HEK293 (cell line): ENCODE data around the gene GPI.

Source experiments
- EGR2 ChIP-seq: fragments of 450-650 bp; formaldehyde crosslinking; IDR thresholded peaks from 2 replicates; pipeline ENCODE4 v1.5.1; 2016; ENCODE audit warnings: low read depth, missing biosample characterization, missing genetic modification characterization
- GLIS1 ChIP-seq: fragments of 450-650 bp; formaldehyde crosslinking; IDR thresholded peaks from 2 replicates; pipeline ENCODE4 v1.5.1; 2016; ENCODE audit warnings: missing biosample characterization, missing genetic modification characterization
- HOXA7 ChIP-seq: sonication (generic); formaldehyde crosslinking; IDR thresholded peaks from 2 replicates; pipeline ENCODE4 v1.8.1; 2022; ENCODE audit warnings: missing genetic modification reagents, borderline replicate concordance
- KLF7 ChIP-seq: fragments of 450-650 bp; formaldehyde crosslinking; IDR thresholded peaks from 2 replicates; pipeline ENCODE4 v1.5.1; 2016; ENCODE audit warnings: missing biosample characterization, missing genetic modification characterization, borderline replicate concordance
- OVOL3 ChIP-seq: fragments of 450-650 bp; formaldehyde crosslinking; IDR thresholded peaks from 2 replicates; pipeline ENCODE4 v1.5.1; 2016; ENCODE audit warnings: missing biosample characterization, missing genetic modification characterization
- PATZ1 ChIP-seq: fragments of 450-650 bp; formaldehyde crosslinking; IDR thresholded peaks from 2 replicates; pipeline ENCODE4 v1.5.1; 2016; ENCODE audit warnings: missing biosample characterization, missing genetic modification characterization
- SP3 ChIP-seq: fragments of 450-650 bp; formaldehyde crosslinking; IDR thresholded peaks from 2 replicates; pipeline ENCODE4 v1.5.1; 2016; ENCODE audit warnings: missing biosample characterization, missing genetic modification characterization
- WT1 ChIP-seq: fragments of 450-650 bp; formaldehyde crosslinking; IDR thresholded peaks from 2 replicates; pipeline ENCODE4 v1.5.1; 2016; ENCODE audit warnings: missing biosample characterization, missing genetic modification characterization
- ZBTB20 ChIP-seq: fragments of 450-650 bp; formaldehyde crosslinking; IDR thresholded peaks from 2 replicates; pipeline ENCODE4 v1.5.1; 2016; ENCODE audit warnings: missing biosample characterization, missing genetic modification characterization
- ZBTB8A ChIP-seq: fragments of 450-650 bp; formaldehyde crosslinking; IDR thresholded peaks from 2 replicates; pipeline ENCODE4 v1.5.1; 2016; ENCODE audit warnings: missing biosample characterization, missing genetic modification characterization
- ZNF132 ChIP-seq: fragments of 450-650 bp; formaldehyde crosslinking; IDR thresholded peaks from 2 replicates; pipeline ENCODE4 v1.5.1; 2017; ENCODE audit warnings: missing biosample characterization, missing genetic modification characterization, borderline replicate concordance
- ZNF169 ChIP-seq: fragments of 450-650 bp; formaldehyde crosslinking; IDR thresholded peaks from 2 replicates; pipeline ENCODE4 v1.5.1; 2016; ENCODE audit warnings: missing biosample characterization, missing genetic modification characterization
- ZNF174 ChIP-seq: fragments of 450-650 bp; formaldehyde crosslinking; IDR thresholded peaks from 2 replicates; pipeline ENCODE4 v1.5.0; 2017; ENCODE audit warnings: missing biosample characterization, mild to moderate bottlenecking, missing genetic modification characterization
- ZNF24 ChIP-seq: fragments of 450-650 bp; formaldehyde crosslinking; IDR thresholded peaks from 2 replicates; pipeline ENCODE4 v1.5.1; 2016; ENCODE audit warnings: missing biosample characterization, missing genetic modification characterization
- ZNF280C ChIP-seq: fragments of 450-650 bp; formaldehyde crosslinking; IDR thresholded peaks from 2 replicates; pipeline ENCODE4 v1.5.1; 2016; ENCODE audit warnings: missing biosample characterization, missing genetic modification characterization
- ZNF416 ChIP-seq: fragments of 450-650 bp; formaldehyde crosslinking; IDR thresholded peaks from 2 replicates; pipeline ENCODE4 v1.5.1; 2016; ENCODE audit warnings: missing biosample characterization, missing genetic modification characterization
- ZNF530 ChIP-seq: fragments of 450-650 bp; formaldehyde crosslinking; IDR thresholded peaks from 2 replicates; pipeline ENCODE4 v1.5.1; 2016; ENCODE audit warnings: low read depth, missing biosample characterization, missing genetic modification characterization
- ZNF544 ChIP-seq: fragments of 450-650 bp; formaldehyde crosslinking; IDR thresholded peaks from 2 replicates; pipeline ENCODE4 v1.5.0; 2017; ENCODE audit warnings: missing biosample characterization, missing genetic modification characterization
- ZNF548 ChIP-seq: fragments of 450-650 bp; formaldehyde crosslinking; IDR thresholded peaks from 2 replicates; pipeline ENCODE4 v1.5.1; 2016; ENCODE audit warnings: missing biosample characterization, missing genetic modification characterization
- ZNF624 ChIP-seq: fragments of 450-650 bp; formaldehyde crosslinking; IDR thresholded peaks from 2 replicates; pipeline ENCODE4 v1.5.1; 2017; ENCODE audit warnings: missing biosample characterization, missing genetic modification characterization
- ZNF629 ChIP-seq: fragments of 450-650 bp; formaldehyde crosslinking; IDR thresholded peaks from 2 replicates; pipeline ENCODE4 v1.5.1; 2017; ENCODE audit warnings: missing biosample characterization, missing genetic modification characterization
- ZNF658 ChIP-seq: fragments of 450-650 bp; formaldehyde crosslinking; IDR thresholded peaks from 2 replicates; pipeline ENCODE4; 2016; ENCODE audit warnings: missing biosample characterization, missing genetic modification characterization
- ZNF747 ChIP-seq: fragments of 450-650 bp; formaldehyde crosslinking; IDR thresholded peaks from 2 replicates; pipeline ENCODE4 v1.5.1; 2016; ENCODE audit warnings: missing biosample characterization, missing genetic modification characterization
- ZNF791 ChIP-seq: fragments of 450-650 bp; formaldehyde crosslinking; IDR thresholded peaks from 2 replicates; pipeline ENCODE4 v1.5.1; 2016; ENCODE audit warnings: missing biosample characterization, missing genetic modification characterization
- ZNF837 ChIP-seq: fragments of 450-650 bp; formaldehyde crosslinking; IDR thresholded peaks from 2 replicates; pipeline ENCODE4 v1.5.1; 2016; ENCODE audit warnings: missing biosample characterization, missing genetic modification characterization
- ZXDB ChIP-seq: fragments of 450-650 bp; formaldehyde crosslinking; IDR thresholded peaks from 2 replicates; pipeline ENCODE4 v1.5.1; 2016; ENCODE audit warnings: missing biosample characterization, missing genetic modification characterization
- TF ChIP-seq, protein P1 (sequence below): fragments of 450-650 bp; formaldehyde crosslinking; IDR thresholded peaks from 2 replicates; pipeline ENCODE4 v1.5.1; 2016; ENCODE audit warnings: missing biosample characterization, missing genetic modification characterization, borderline replicate concordance
- TF ChIP-seq, protein P2 (sequence below): fragments of 450-650 bp; formaldehyde crosslinking; IDR thresholded peaks from 2 replicates; pipeline ENCODE4 v1.5.1; 2017; ENCODE audit warnings: missing biosample characterization, missing genetic modification characterization

Gene GPI

DNA sequence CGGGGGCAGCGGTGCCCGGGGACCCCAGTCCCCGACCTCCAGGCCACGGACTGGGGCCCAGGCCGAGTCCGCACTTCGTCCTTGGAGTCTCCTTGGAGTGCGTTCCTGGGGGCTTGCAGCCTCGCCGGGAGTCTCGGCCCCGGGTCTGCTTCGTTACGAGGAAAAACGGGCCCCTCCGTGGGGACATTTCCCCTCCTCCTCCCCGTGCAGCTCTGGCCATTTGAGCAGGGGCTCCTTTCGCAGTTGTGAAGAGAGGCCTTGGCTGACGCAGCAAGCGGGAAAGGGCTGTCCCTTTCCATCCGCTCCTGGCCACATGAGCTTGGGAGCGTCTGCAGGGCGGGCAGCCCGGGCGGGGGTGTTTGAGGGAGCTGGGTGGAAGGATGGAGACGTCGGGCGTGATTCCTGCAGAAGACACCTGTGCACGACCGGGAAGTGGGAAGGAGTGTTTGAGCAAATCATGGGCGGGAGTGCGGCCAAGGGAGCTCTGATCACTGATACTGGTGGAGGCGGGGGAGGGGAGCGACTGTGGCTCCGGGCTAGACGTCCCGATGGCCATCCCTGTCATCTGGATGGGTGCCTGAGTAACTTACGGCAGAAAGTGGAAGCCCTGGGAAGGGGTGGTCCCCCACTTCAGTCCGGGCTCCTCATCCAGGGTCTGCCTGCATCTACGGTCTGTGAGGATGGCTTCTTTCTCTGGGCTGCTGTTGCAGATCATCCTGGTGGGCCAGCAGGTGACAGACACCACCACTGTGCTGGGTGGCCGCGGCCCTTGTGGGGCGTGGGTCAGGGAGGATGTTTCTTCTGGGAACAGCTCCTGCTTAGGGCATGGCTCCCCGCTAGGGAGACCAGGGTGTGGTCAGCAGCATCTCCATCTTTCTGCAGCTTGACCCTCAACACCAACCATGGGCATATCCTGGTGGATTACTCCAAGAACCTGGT is 736 bp downstream of the GPI start (continued):
- TF ChIP-seq WT1 (tag by site-specific recombination) = peak; percentile 50; the same call in 1 of the 2 replicates
- TF ChIP-seq SP3 (tag by site-specific recombination) = peak; percentile 14; the same call in 1 of the 2 replicates
- TF ChIP-seq HOXA7 (CRISPR knock-in tag) = no peak
- TF ChIP-seq ZNF791 (tag by site-specific recombination) = no peak
- TF ChIP-seq GLIS1 = peak; percentile 34
- TF ChIP-seq ZNF629 (tag by site-specific recombination) = peak; percentile 36; the same call in 1 of the 2 replicates
- TF ChIP-seq, protein P1, sequence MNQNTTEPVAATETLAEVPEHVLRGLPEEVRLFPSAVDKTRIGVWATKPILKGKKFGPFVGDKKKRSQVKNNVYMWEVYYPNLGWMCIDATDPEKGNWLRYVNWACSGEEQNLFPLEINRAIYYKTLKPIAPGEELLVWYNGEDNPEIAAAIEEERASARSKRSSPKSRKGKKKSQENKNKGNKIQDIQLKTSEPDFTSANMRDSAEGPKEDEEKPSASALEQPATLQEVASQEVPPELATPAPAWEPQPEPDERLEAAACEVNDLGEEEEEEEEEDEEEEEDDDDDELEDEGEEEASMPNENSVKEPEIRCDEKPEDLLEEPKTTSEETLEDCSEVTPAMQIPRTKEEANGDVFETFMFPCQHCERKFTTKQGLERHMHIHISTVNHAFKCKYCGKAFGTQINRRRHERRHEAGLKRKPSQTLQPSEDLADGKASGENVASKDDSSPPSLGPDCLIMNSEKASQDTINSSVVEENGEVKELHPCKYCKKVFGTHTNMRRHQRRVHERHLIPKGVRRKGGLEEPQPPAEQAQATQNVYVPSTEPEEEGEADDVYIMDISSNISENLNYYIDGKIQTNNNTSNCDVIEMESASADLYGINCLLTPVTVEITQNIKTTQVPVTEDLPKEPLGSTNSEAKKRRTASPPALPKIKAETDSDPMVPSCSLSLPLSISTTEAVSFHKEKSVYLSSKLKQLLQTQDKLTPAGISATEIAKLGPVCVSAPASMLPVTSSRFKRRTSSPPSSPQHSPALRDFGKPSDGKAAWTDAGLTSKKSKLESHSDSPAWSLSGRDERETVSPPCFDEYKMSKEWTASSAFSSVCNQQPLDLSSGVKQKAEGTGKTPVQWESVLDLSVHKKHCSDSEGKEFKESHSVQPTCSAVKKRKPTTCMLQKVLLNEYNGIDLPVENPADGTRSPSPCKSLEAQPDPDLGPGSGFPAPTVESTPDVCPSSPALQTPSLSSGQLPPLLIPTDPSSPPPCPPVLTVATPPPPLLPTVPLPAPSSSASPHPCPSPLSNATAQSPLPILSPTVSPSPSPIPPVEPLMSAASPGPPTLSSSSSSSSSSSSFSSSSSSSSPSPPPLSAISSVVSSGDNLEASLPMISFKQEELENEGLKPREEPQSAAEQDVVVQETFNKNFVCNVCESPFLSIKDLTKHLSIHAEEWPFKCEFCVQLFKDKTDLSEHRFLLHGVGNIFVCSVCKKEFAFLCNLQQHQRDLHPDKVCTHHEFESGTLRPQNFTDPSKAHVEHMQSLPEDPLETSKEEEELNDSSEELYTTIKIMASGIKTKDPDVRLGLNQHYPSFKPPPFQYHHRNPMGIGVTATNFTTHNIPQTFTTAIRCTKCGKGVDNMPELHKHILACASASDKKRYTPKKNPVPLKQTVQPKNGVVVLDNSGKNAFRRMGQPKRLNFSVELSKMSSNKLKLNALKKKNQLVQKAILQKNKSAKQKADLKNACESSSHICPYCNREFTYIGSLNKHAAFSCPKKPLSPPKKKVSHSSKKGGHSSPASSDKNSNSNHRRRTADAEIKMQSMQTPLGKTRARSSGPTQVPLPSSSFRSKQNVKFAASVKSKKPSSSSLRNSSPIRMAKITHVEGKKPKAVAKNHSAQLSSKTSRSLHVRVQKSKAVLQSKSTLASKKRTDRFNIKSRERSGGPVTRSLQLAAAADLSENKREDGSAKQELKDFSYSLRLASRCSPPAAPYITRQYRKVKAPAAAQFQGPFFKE (tag by site-specific recombination) = peak; percentile 67
- peak; percentile 88 for TF ChIP-seq KLF7 (tag by site-specific recombination)
- TF ChIP-seq ZNF174 = no peak
- TF ChIP-seq EGR2 (tag by site-specific recombination) = peak; percentile 89
- TF ChIP-seq ZNF658 = no peak
- peak; percentile 97 for TF ChIP-seq ZBTB20 (tag by site-specific recombination)
- no peak for TF ChIP-seq ZNF548 (tag by site-specific recombination)
- TF ChIP-seq ZNF837 (tag by site-specific recombination) = peak; percentile 91
- no peak for TF ChIP-seq ZNF169 (tag by site-specific recombination)
- peak; percentile 70; the same call in 1 of the 2 replicates for TF ChIP-seq ZNF24
- TF ChIP-seq ZNF530 = no peak
- TF ChIP-seq ZBTB8A (tag by site-specific recombination) = peak; percentile 74
- TF ChIP-seq ZNF624 = no peak
- TF ChIP-seq, protein P2, sequence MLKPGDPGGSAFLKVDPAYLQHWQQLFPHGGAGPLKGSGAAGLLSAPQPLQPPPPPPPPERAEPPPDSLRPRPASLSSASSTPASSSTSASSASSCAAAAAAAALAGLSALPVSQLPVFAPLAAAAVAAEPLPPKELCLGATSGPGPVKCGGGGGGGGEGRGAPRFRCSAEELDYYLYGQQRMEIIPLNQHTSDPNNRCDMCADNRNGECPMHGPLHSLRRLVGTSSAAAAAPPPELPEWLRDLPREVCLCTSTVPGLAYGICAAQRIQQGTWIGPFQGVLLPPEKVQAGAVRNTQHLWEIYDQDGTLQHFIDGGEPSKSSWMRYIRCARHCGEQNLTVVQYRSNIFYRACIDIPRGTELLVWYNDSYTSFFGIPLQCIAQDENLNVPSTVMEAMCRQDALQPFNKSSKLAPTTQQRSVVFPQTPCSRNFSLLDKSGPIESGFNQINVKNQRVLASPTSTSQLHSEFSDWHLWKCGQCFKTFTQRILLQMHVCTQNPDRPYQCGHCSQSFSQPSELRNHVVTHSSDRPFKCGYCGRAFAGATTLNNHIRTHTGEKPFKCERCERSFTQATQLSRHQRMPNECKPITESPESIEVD (tag by site-specific recombination) = no peak
- TF ChIP-seq ZNF544 (tag by site-specific recombination) = no peak
- no peak for TF ChIP-seq ZNF280C (tag by site-specific recombination)
- TF ChIP-seq ZNF132 (tag by site-specific recombination) = no peak
- peak; percentile 77 for TF ChIP-seq PATZ1 (tag by site-specific recombination)
- no peak for TF ChIP-seq ZNF747 (tag by site-specific recombination)
- peak; percentile 89 for TF ChIP-seq ZXDB (tag by site-specific recombination)
- TF ChIP-seq OVOL3 (tag by site-specific recombination) = no peak
- no peak for TF ChIP-seq ZNF416
